ENCODE results near the gene AP3D1. TPM values are rescaled to one million over a fixed set of nuclear protein-coding genes. Genes with fewer than 3 reads are reported as not detected.

AP3D1 gene
- total and polyA plus RNA-seq, 9 of the 15 experiments (the other 6 are each of a cell fraction or from before 2014, with no cell fraction given): 1.2 to 86.1 (median 35.9) TPM

GRCh38 chr19:2061495-2062388 lies 89.6 kb downstream of the AP3D1 start (continued):
- TF ChIP-seq ZHX1 (conservative IDR thresholded peaks at IDR 0.05; ENCODE audit: low read length) (no peak), NFIC (IDR thresholded peaks at IDR 0.05) (peak; percentile 96), FOXA1 (IDR thresholded peaks at IDR 0.05; ENCODE audit: borderline replicate concordance) (no peak), TOE1 (IDR thresholded peaks at IDR 0.05; ENCODE audit: borderline replicate concordance) (peak; percentile 82; the same call in 1 of the 2 replicates), TOE1 (CRISPR knock-in tag; IDR thresholded peaks at IDR 0.05; ENCODE audit: borderline replicate concordance, low read depth) (no peak), SUPT5H (IDR thresholded peaks at IDR 0.05) (peak; percentile 80), SIX5 (IDR thresholded peaks at IDR 0.05; ENCODE audit: borderline replicate concordance in 1 of 2, insufficient read depth in 1 of 2, low read depth in 1 of 2, low read length in 2 of 2) (no peak), CREM (IDR thresholded peaks at IDR 0.05; ENCODE audit: low read depth) (peak; percentile 86), STAT5A (IDR thresholded peaks at IDR 0.05; ENCODE audit: borderline replicate concordance, low read length) (no peak), ZBTB5 (IDR thresholded peaks at IDR 0.05) (no peak), DDX20 (tag; IDR thresholded peaks at IDR 0.05; ENCODE audit: low read depth) (no peak), TRIM28 (IDR thresholded peaks at IDR 0.05) (no peak), ZNF143 (CRISPR knock-in tag; IDR thresholded peaks at IDR 0.05) (0 out of 2 replicates have a peak, but pooled peaks have one; percentile 45), EHMT2 (IDR thresholded peaks at IDR 0.05) (no peak), ZNF280A (IDR thresholded peaks at IDR 0.05; ENCODE audit: low read depth, partially characterized antibody) (no peak), HBP1 (CRISPR knock-in tag; IDR thresholded peaks at IDR 0.05) (no peak), THRB (CRISPR knock-in tag; conservative IDR thresholded peaks at IDR 0.05) (no peak), PCBP1 (IDR thresholded peaks at IDR 0.05; ENCODE audit: low read depth, low read length, poor library complexity, severe bottlenecking) (peak; percentile 41)
